G401.6 (cell line): ENCODE results near the gene TUNAR.
"Not testable (repeated sequence)": the region's sequence is repeated elsewhere in the genome, so short reads cannot be mapped to it uniquely, and the experiment has no call there.

Source experiments
- FAIRE-seq: peaks from 2 replicates; lab custom pipeline; 2012; peaks lifted over from hg19 to GRCh38; lab: Jason Lieb, UNC

The TUNAR gene

GRCh38 chr14:95920769-95921438, 44.3 kb downstream of the TUNAR start:
- no peak for FAIRE-seq

GRCh38 chr14:95922080-95922479, 45.4 kb downstream of the TUNAR start:
- no peak for FAIRE-seq

GRCh38 chr14:95928751-95929150, 52.1 kb downstream of the TUNAR start:
- FAIRE-seq: no peak

- FAIRE-seq: no peak
These were observed 54.8 kb downstream of the TUNAR start for GRCh38 chr14:95931384-95931783.

GRCh38 chr14:95935228-95935822, 58.7 kb downstream of the TUNAR start:
- FAIRE-seq: no peak

- no peak for FAIRE-seq
These were observed 59.4 kb downstream of the TUNAR start for GRCh38 chr14:95936041-95936440.

- no peak for FAIRE-seq
These were observed 62.7 kb downstream of the TUNAR start for GRCh38 chr14:95939335-95939734.

- no peak for FAIRE-seq
These were observed 65.3 kb downstream of the TUNAR start for GRCh38 chr14:95941897-95942296.

GRCh38 chr14:95943699-95944098, 67.1 kb downstream of the TUNAR start:
- no peak for FAIRE-seq

- FAIRE-seq: no peak
These were observed 67.8 kb downstream of the TUNAR start for GRCh38 chr14:95944462-95944861.

GRCh38 chr14:95946867-95947266, 70.2 kb downstream of the TUNAR start:
- FAIRE-seq: no peak

GRCh38 chr14:95948558-95948981, 71.9 kb downstream of the TUNAR start:
- FAIRE-seq: no peak

- no peak for FAIRE-seq
These were observed 74.7 kb downstream of the TUNAR start for GRCh38 chr14:95951359-95951758.

- no peak for FAIRE-seq
These were observed 76.6 kb downstream of the TUNAR start for GRCh38 chr14:95953111-95953724.

- FAIRE-seq: no peak
These were observed 80.2 kb downstream of the TUNAR start for GRCh38 chr14:95956601-95957460.

- no peak for FAIRE-seq
These were observed 81.5 kb downstream of the TUNAR start for GRCh38 chr14:95958105-95958504.

GRCh38 chr14:95959317-95959716, 82.7 kb downstream of the TUNAR start:
- no peak for FAIRE-seq

- no peak for FAIRE-seq
These were observed 84.8 kb downstream of the TUNAR start for GRCh38 chr14:95961481-95961880.

GRCh38 chr14:95964901-95965300, 88.3 kb downstream of the TUNAR start:
- no peak for FAIRE-seq

GRCh38 chr14:95968048-95968447, 91.4 kb downstream of the TUNAR start:
- FAIRE-seq: not testable (repeated sequence)
